Inflammatory macrophage treated with lipopolysaccharide for 1 hour (primary cell): ENCODE data around the gene TAGAP.
"Not testable (repeated sequence)": the region's sequence is repeated elsewhere in the genome, so short reads cannot be mapped to it uniquely, and the experiment has no call there.

Experiments used
- DNase-seq, 2 donors: peaks; one replicate each; pipeline ENCODE4 v3.0.0-alpha.2; 2020 to 2022

The TAGAP gene

DNA sequence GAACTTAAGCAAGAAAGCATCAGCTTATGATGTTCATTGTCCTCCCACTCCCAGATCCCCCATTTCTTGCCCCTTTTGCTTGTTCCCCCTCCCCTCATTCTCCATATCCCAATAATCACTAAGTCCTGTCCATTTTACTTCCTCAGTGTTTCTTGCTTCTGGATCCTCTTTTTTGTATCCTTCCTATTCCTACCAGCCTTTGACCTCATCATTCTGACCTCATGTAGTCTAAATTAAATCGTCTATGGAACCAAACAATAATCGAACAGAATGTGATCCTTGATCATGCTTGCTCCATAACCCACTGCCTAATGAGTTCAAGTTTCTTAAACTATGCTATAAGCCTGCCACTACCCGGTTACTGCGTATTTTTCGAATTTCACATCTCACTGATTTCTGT lies 39.4 kb downstream of the TAGAP start:
- peak in 1 of 2 donors; percentile 19 for DNase-seq

GRCh38 chr6:159004592-159004991 lies 40.2 kb downstream of the TAGAP start:
- no peak for DNase-seq

DNA sequence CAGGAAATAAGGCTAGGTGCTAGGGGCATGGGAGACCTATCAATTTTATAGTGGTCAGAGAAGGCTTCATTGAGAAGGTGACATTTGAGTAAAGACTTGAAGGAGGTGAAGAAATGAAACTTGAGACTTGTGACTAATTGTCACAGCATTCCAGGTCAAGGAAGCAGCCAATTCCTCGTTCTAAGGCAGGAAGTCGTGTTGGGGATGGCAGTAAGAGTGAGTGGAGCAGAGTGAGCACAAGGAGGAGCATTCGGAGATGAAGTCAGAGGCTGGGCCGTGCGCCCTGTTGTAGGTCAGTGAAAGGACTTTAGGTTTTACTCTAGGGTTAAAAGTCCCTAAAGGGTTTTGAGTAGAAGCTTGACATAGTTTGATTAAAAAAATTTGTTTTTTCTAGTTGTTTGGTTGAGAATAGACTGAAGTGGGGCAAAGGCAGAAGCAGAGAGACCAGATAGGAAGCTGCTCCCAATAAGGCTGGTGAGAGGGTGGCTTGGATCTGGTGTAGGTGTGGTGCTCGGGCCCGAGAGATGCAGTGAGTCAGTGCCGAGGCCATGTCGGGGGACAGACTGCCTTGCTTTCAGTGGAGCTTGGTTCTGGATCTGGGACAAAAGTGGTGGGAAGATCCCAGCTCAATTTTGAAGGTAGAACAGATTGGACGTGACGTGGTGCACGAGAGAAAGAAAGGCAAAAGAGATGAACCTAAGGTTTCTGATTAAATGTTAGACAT lies 42.2 kb downstream of the TAGAP start:
- no peak for DNase-seq

DNA sequence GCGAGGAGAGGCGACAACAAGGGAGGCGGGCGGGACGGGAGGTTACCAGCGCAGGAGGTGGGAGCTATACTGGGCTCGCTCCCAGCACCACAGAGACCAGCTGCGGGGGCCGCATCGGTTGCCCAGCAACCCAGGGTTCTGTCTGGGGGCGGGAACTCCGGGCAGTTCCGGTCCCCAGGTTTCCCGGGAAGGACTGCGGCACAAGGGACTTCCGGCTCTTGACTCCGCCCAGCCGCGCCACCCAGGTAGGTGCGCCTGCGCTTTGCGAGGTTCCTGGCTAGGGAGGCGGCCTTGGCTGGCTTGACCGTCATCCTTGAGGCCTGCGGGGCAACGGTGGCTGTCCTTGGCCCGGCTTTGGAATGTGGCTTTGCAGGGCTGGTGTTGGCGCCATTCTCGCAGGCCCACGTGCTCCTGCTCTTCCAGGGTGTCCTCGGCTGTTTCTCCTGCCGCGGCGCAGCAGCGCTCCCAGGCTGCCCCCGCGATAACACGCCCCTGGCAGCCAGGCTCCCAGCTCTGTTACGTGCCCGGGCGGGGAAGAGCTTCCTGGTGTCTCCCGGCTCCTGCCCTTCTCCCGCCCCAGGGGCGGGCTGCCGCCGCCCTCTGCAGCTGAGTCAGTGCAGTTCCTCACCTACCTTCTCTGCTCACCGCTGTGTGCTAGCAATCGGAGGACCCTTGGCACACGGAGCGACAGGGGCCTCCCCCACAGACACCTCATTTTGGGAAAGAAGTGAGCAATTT lies 45.0 kb downstream of the TAGAP start, which contains the start of gene RSPH3:
Gene RSPH3 (minus strand): TSS at position 537 of the 738 bp plus-strand sequence. CDS start 652 bp downstream, outside the sequence.
- DNase-seq: peak; percentile 90 to 94

- DNase-seq: no peak
Measured at GRCh38 chr6:158999154-158999665, 45.6 kb downstream of the TAGAP start.

- DNase-seq: peak; percentile 77 to 86
Measured at GRCh38 chr6:158996856-158997255, 47.9 kb downstream of the TAGAP start.

GRCh38 chr6:158993639-158994038 lies 51.2 kb downstream of the TAGAP start:
- no peak for DNase-seq

DNA sequence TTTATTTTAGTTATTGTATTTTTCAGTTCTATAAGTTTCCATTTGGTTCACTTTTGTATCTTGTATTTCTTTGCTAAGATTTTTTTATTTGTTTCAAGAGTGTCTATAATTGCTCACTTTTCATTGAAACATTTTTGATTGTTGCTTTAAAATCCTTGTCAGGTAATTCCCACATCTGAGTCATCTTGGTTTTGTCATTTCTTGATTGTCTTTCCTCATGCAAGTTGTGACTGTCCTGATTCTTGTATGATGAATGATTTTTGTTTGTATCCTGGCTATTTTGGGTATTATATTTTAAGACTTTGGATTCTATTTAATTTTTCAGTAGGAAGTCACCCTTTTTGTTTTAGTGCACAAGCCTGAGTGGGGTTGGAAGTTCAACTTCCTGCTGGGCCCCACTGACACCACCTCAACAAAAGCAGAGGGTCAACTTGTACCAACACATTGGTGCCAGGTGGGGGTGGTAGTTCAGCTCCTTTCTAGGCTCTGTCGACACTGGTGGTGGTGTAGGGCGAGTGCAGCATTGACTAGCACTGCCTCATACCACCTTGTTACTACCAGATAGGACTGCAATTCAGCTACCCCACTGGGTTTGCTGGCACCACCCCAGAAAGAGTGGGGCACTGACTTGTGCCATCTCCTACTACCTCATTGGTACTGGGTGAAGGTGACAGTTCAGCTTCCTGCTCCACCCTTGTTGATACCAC lies 53.6 kb downstream of the TAGAP start:
- DNase-seq: peak in 1 of 2 donors; percentile 38

DNA sequence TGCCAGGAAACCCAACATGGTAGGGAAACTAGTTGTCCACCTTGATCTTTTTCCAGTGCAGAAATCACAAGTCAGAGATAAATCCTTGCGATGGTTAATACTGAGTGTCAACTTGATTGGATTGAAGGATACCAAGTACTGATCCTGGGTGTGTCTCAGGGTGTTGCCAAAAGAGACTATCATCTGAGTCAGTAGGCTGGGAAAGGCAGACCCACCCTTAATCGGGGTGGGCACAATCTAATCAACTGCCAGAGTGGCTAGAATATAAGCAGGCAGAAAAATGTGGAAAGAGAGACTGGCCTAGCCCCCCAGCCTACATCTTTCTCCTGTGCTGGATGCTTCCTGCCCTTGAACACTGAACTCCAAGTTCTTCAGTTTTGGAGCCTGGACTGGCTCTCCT lies 55.1 kb downstream of the TAGAP start:
- DNase-seq: not testable (repeated sequence)

- DNase-seq: no peak
Measured at GRCh38 chr6:158988477-158988876, 56.3 kb downstream of the TAGAP start.

GRCh38 chr6:158987657-158988056 lies 57.1 kb downstream of the TAGAP start:
- no peak for DNase-seq
